Measurements from ENCODE around the gene AGPS.
A peak's percentile ranks its signal among the peaks of the same experiment; 100 is the strongest.
"Not testable (repeated sequence)": the region's sequence is repeated elsewhere in the genome, so short reads cannot be mapped to it uniquely, and the experiment has no call there.

The AGPS gene

GRCh38 chr2:177392373-177393202, at the start of gene AGPS:
Gene AGPS, plus strand, starts transcription at chr2:177392773. Its CDS starts 17 bp downstream, at chr2:177392790.
- peak in 50 of 51 donors; percentile 10 to 85 (median 66) for DNase-seq

DNA sequence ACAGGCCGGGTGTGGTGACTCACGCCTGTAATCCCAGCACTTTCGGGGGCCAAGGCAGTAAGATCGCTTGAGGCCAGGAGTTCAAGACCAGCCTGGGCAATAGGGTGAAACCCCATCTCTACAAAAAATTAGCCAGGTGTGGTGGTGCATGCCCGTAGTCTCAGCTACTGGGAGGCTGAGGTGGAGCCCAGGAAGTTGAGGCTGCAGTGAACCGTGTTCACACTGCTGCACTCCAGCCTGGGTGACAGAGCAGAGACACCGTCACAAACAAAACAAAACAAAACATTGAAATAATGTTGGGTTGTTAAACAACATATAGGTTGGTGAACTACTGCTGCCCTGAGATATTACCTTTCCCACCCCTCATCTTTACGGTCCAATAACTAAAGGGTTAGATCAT, 48.8 kb upstream of the AGPS start:
- DNase-seq, result no peak

DNA sequence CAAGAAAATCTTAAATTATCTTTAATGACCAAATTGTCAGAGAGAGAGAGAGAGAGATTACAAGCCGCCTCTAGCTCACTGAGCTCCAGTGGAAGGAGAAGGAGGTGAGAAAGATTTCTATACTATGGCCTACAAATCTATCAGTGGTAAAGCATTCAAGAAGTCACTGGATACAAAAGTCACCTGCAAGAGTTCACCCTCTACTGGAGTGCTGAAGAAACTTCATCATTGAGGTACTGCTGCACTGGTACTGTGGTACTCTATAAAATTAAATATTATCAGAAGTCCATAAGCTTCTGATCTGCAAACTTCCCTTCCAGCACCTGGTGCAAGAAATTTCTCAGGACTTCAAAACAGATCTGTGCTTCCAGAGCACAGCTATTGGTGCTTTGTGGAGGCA, 48.3 kb upstream of the AGPS start:
- DNase-seq, result no peak

GRCh38 chr2:177346192-177346591, 46.4 kb upstream of the AGPS start:
- DNase-seq, result no peak

- DNase-seq, result no peak
Measured at GRCh38 chr2:177347570-177347969, 45.0 kb upstream of the AGPS start.

- no peak for DNase-seq
Measured at GRCh38 chr2:177348118-177348654, 44.4 kb upstream of the AGPS start.

DNA sequence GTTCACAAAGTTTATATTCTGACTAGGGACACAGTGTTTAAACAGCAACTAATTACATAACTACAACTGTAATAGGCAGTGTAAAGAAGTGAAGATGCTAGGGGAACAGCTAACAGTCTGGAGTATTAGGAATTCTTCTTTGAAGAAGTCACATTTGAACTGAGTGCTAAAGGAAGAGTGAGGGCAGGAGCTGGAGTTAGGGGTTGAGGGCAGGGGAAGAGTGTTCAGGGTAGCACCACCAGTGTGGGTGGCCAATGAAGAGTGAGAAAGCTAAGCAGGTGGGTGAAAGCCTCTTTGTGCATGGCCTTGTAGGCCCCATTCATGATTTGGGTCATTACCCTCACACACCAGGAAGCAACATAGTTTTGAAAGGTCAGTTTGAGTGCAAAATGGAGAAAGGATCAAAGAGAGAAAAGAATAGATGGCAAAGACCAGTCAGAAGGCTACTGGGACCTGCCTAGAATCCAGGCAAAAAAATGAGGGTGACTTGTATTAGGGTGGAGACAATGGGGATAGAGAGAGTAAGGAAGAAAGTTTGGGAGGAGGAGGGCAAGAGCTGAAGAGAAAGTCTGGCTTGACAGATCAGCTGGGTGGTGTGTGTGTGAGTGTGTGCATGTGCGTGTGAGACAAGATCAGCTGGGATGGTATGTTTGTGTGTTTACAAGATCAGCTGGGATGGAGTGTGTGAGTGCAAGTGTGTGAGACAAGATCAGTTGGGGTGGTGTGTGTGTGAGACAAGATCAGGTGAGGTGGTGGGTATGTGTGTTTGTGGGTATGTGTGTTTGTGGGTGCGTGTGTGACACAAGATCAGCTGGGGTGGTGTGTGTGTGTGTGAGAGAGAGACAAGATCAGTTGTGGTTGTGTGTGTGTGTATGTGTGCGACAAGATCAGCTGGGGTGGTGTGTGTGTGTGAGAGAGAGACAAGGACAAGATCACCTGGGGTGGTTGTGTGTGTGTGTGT, 43.6 kb upstream of the AGPS start:
- no peak for DNase-seq

GRCh38 chr2:177350624-177351023, 41.9 kb upstream of the AGPS start:
- not testable (repeated sequence) for DNase-seq

DNA sequence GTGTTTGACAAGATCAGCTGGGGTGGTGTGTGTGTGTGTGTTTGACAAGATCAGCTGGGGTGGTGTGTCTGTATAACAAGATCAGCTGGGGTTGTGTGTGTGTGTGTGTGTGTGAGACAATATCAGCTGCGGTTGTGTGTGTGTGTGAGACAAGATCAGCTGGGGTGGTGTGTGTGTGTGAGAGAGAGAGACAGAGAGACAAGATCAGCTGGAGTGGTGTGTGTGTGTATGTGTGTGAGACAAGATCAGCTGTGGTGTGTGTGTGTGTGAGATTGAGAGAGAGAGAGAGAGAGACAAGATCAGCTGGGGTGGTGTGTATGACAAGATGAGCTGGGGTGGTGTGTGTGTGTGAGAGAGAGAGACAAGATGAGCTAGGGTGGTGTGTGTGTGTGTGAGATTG, 41.5 kb upstream of the AGPS start:
- not testable (repeated sequence) for DNase-seq

- no peak for DNase-seq
Measured at GRCh38 chr2:177352441-177353186, 40.0 kb upstream of the AGPS start.

DNA sequence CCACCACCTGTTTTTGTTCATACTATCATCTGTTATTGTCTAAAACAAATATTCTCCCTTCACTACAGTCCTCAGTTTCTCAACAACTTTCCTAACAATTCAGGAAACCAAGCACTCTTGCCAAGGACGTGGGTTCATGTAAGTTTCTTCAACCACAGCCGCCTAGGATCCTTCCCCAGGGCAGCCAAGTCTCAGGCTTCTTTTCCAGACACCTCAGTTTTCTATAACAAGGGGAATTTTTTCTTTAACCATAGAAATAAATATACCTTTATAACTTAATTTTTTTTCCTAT, 39.4 kb upstream of the AGPS start:
- DNase-seq, result no peak

DNA sequence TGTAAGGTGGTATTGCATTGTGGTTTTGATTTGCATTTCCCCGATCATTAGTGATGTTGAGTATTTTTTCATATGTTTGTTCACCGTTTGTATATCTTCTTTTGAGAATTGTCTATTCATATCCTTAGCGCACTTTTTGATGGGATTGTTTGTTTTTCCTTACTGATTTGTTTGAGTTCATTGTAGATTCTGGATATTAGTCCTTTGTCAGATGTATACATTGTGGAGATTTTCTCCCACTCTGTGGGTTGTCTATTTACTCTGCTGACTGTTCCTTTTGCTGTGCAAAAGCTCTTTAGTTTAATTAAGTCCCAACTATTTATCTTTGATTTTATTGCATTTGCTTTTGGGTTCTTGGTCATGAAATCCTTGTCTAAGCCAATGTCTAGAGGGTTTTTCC, 38.0 kb upstream of the AGPS start:
- not testable (repeated sequence) for DNase-seq

GRCh38 chr2:177355874-177356273, 36.7 kb upstream of the AGPS start:
- no peak for DNase-seq

DNA sequence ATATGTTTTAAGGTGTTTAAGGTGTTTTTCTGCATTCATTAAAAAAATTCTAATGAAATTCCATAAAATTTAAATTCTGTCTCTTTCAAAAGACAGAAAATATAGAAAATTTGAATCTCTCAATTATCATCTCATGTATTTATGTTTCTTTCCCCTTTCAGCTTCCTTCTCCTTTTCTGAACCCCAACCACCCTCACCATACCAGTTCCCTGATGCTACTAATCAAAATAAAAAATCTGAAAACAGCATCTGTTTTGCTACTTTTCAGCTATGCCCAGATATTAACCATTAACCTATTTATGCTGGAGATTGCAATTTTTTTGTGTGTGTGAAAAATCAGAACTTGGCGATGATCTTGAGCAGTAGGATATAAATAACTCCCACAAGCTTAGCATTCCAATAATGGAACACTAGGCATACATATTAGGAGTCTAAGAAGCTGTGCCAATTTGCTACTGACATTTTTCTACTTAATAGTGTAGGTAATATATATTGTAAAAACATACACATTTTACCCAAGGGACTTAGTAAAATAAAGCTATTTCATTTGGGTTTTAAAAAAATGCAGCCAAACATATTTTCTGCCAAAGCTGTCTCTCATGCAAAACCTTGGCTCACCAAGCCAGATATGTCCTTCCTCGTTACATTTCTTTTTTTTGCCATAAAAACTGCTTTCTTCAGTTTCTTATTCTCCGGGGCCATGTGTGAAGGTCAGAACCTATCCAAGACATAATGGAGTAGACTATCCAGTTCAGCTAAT, 32.6 kb upstream of the AGPS start:
- no peak for DNase-seq

- DNase-seq, result peak in 1 of 51 donors; percentile 5
Measured at GRCh38 chr2:177362499-177362898, 30.1 kb upstream of the AGPS start.

- DNase-seq, result no peak
Measured at GRCh38 chr2:177363332-177363731, 29.2 kb upstream of the AGPS start.

GRCh38 chr2:177365764-177366163, 26.8 kb upstream of the AGPS start:
- not testable (repeated sequence) for DNase-seq

DNA sequence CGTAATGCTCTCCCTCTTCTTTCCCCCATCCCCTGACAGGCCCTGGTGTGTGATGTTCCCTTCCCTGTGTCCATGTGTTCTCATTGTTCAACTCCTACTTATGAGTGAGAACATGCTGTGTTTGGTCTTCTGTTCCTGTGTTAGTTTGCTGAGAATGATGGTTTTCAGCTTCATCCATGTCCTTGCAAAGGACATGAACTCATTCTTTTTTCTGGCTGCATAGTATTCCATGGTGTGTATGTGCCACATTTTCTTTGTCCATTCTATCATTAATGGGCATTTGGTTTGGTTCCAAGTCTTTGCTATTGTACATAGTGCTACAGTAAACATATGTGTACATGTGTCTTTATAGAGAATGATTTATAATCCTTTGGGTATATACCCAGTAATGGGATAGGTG, 24.6 kb upstream of the AGPS start:
- DNase-seq, result not testable (repeated sequence)

DNA sequence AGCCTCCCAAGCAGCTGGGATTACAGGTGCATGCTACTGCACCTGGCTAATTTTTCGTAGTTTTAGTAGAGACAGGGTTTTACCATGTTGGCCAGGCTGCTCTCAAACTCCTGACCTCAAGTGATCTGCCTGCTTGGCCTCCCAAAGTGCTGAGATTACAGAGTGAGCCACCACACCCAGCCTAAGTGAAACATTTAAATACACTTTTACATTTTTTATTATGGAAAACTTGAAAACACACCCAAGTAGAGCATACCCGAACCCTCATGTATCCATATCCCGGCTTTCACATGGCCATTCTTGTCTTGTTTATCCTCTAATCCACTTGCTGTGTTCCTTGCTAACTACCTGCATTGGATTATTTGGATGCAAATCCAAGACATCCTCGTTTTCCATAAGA, 13.2 kb upstream of the AGPS start:
- DNase-seq, result no peak

DNA sequence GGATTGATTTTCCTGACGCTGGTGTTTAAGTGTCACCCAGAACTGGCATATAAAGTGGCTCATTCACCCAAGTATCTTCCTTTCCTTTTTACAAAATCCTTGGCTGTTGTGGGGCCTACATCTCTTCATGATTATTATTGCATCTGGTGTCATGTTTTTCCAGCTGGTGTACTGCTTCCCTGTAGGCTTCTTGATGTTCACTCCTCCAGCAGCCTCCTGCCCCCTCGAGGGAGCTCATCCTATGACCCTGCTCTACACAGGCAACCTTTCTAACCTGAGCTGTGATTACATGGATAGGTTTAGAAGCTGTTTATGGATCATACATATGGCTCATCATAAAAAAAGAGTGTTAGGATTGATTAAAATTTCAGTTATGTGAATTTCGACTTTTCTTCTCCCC, 12.4 kb upstream of the AGPS start:
- DNase-seq, result no peak

DNA sequence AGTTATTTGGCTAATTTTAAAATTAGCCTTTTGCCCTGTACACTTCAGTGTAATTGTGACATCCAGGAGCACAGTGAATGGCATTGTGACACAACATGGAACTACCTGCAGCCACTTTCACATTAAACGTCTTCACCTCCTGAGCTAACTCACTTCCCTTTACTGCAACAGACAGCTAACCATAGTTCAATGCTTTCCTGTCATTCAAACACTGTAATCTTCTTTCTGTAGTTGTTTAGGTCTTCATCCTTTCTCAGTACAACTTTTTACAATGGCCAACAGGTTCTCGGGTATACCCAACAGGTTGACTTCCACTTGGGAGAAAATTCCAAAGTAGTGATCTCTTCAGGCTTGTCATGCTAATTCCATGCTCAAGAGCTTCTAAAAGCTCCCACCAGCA, 8.6 kb upstream of the AGPS start:
- DNase-seq, result no peak

Measured in hypothalamus (tissue), 51 donors.